Endodermal cell (in vitro differentiated cells): Measurements from ENCODE around the gene TCFL5. TPM values are rescaled to one million over a fixed set of nuclear protein-coding genes. Genes with fewer than 3 reads are reported as not detected.

Experiments used
- DNase-seq: peaks from one replicate; pipeline ENCODE4 v3.0.0-alpha.2; 2017
- H3K27ac ChIP-seq: 2 replicates; pipeline ENCODE4 v1.5.1; 2013; ENCODE audit warnings: mild to moderate bottlenecking, low read depth, low read length, moderate library complexity
- H3K27me3 ChIP-seq: 2 replicates; pipeline ENCODE4 v1.6.1; 2013; ENCODE audit warnings: mild to moderate bottlenecking, low read length, moderate library complexity; ENCODE audit not compliant: insufficient read depth, control insufficient read depth, poor library complexity, severe bottlenecking
- H3K36me3 ChIP-seq: 2 replicates; pipeline ENCODE4 v1.7.0; 2013; ENCODE audit warnings: mild to moderate bottlenecking, low read length, moderate library complexity; ENCODE audit not compliant: control insufficient read depth, insufficient read depth
- H3K4me1 ChIP-seq: one replicate; pipeline ENCODE4 v1.7.0; 2013; ENCODE audit warnings: low read length; ENCODE audit not compliant: control insufficient read depth, insufficient read depth
- H3K4me3 ChIP-seq: 2 replicates; pipeline ENCODE4 v1.5.1; 2013; ENCODE audit warnings: mild to moderate bottlenecking, low read length, moderate library complexity
- H3K9ac ChIP-seq: 2 replicates; pipeline ENCODE4 v1.6.1; 2013; ENCODE audit warnings: mild to moderate bottlenecking, low read length, moderate library complexity; ENCODE audit not compliant: poor library complexity, severe bottlenecking; ENCODE audit errors: extremely low read depth
- H3K9me3 ChIP-seq: 2 replicates; pipeline ENCODE4 v1.6.1; 2013; ENCODE audit warnings: mild to moderate bottlenecking, low read length, moderate library complexity; ENCODE audit not compliant: control insufficient read depth
- H3K27ac Mint-ChIP-seq: 2 replicates; pipeline ENCODE4 v1.8.0; 2020; ENCODE audit warnings: mixed read lengths
- H3K27me3 Mint-ChIP-seq: 2 replicates; pipeline ENCODE4 v1.8.0; 2021; ENCODE audit warnings: mild to moderate bottlenecking, mixed read lengths; ENCODE audit not compliant: insufficient read depth
- H3K36me3 Mint-ChIP-seq: 2 replicates; pipeline ENCODE4 v1.8.0; 2020; ENCODE audit warnings: low read depth, mixed read lengths
- H3K4me1 Mint-ChIP-seq: 2 replicates; pipeline ENCODE4 v1.8.0; 2020; ENCODE audit warnings: mixed read lengths
- H3K4me3 Mint-ChIP-seq: 2 replicates; pipeline ENCODE4 v1.8.0; 2020; ENCODE audit warnings: mild to moderate bottlenecking, moderate library complexity, mixed read lengths
- H3K9me3 Mint-ChIP-seq: 2 replicates; pipeline ENCODE4 v1.8.0; 2020; ENCODE audit warnings: mild to moderate bottlenecking, mixed read lengths
- WGBS, 2 experiments: methylation state at CpG; one replicate each; pipeline versions ENCODE4 v1.1.5 to v1.1.7; 2013; ENCODE audit warnings: missing lambda C conversion rate in 2 of 2, mixed read lengths in 1 of 2; ENCODE audit not compliant: insufficient coverage in 1 of 2, insufficient read length in 1 of 2; 5-methylcytosine and 5-hydroxymethylcytosine counted together
- total RNA-seq, 2 donors: library from RNA; stranded (reverse); fragmentation: NEBNext Ultra II Directional in 1 of 2; extraction: Animal tissue kit (Norgen Biotek cat#: 25700) in 1 of 2; gene quantifications; 2 replicates in 1 of 2; 3 replicates in 1 of 2; pipeline ENCODE4 v1.2.1, GENCODE V29; 2021
- TF ChIP-seq, protein P1 (sequence below): fragments of 200-600 bp; sonication (generic); conservative IDR thresholded peaks from 2 replicates; pipeline ENCODE4 v1.5.0; 2021; ENCODE audit warnings: antibody characterized with exemption, mild to moderate bottlenecking

The TCFL5 gene
- total RNA-seq, 2 donors from 2014 or later: 15.8 to 17.4 TPM

GRCh38 chr20:62858058-62858830, 3.4 kb downstream of the TCFL5 start:
- 93 to 98% methylated on average over 9 to 17 of the region's 23 CpGs for WGBS, 2 experiments
- Mint-ChIP-seq H3K27ac (no peak overlapping the region), H3K9me3 (peaks cover 4% of the 10 kb centered on the region), H3K4me1 (peaks cover 7% of the 10 kb centered on the region), H3K27me3 (peaks cover 8% of the 10 kb centered on the region), H3K4me3 (no peak overlapping the region), H3K36me3 (peaks cover 30% of the 10 kb centered on the region)
- no peak for DNase-seq
- Histone ChIP-seq H3K9ac (no peak overlapping the region), H3K4me1 (no peaks in the 10 kb centered on the region), H3K4me3 (no peak overlapping the region), H3K27me3 (no peaks in the 10 kb centered on the region), H3K27ac (no peak overlapping the region), H3K36me3 (peaks cover 33% of the 10 kb centered on the region), H3K9me3 (no peaks in the 10 kb centered on the region)
- TF ChIP-seq, protein P1, sequence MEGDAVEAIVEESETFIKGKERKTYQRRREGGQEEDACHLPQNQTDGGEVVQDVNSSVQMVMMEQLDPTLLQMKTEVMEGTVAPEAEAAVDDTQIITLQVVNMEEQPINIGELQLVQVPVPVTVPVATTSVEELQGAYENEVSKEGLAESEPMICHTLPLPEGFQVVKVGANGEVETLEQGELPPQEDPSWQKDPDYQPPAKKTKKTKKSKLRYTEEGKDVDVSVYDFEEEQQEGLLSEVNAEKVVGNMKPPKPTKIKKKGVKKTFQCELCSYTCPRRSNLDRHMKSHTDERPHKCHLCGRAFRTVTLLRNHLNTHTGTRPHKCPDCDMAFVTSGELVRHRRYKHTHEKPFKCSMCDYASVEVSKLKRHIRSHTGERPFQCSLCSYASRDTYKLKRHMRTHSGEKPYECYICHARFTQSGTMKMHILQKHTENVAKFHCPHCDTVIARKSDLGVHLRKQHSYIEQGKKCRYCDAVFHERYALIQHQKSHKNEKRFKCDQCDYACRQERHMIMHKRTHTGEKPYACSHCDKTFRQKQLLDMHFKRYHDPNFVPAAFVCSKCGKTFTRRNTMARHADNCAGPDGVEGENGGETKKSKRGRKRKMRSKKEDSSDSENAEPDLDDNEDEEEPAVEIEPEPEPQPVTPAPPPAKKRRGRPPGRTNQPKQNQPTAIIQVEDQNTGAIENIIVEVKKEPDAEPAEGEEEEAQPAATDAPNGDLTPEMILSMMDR: no peak

DNA sequence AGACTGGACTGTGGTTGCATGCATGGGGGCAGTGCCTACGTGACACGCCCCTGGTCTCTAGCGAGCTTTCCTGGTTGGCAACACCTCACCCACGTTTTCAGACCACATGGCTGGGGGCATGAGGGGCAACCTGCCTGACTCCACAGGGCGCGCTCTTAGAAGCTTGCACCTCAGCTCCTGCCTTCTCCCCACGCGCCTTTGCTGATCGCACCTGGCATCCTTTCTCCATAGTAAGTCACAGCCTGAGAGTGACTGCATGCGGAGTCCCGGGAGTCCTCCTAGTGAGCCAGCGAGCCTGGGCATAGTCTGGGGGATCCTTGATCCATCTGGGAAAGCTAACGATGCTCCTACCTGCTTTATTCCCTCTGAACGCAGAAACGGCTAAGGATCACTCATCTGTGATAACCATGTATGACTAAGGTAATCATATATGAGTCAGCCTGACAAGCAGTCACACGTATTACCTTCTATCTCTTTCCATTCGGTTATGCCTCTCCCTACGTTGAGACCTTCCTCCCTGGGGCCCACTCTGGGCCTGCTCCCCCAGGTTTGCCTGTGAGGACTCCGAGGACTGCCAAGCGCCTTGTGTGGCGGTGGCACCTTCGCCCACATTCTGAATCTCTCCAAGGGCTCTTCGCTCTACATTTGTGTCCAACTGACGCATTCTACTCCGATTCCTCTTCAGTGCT, 4.5 kb downstream of the TCFL5 start:
- WGBS, 2 experiments: 95 to 98% methylated on average over 24 to 25 of the region's 25 CpGs
- Histone ChIP-seq H3K36me3 (peaks cover 41% of the 10 kb centered on the region), H3K9ac (no peak overlapping the region), H3K27me3 (no peaks in the 10 kb centered on the region), H3K4me1 (no peaks in the 10 kb centered on the region), H3K9me3 (no peaks in the 10 kb centered on the region), H3K4me3 (no peak overlapping the region), H3K27ac (no peak overlapping the region)
- Mint-ChIP-seq H3K27ac (no peak overlapping the region), H3K9me3 (no peaks in the 10 kb centered on the region), H3K27me3 (peaks cover 6% of the 10 kb centered on the region), H3K4me1 (peaks cover 7% of the 10 kb centered on the region), H3K36me3 (peaks cover 36% of the 10 kb centered on the region), H3K4me3 (no peak overlapping the region)
- TF ChIP-seq, protein P1: no peak
- no peak for DNase-seq

DNA sequence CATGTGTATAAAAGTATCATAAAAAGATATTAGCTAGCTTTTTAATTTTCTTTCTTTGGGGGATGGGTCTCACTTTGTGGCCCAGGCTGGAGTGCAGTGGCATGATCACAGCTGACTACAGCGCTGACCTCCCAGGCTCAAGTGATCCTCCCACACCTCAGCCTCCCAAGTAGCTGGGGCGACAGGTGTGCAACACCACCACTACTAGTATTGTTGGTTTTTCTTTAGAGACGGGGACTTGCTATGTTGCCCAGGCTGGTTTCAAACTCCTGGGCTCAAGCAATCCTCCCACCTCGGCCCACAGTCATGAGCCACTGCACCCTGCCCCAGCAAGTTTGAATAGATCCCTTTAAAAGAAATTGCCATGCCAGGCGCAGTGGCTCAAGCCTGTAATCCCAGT, 6.5 kb downstream of the TCFL5 start:
- Mint-ChIP-seq H3K27me3 (peaks cover 1% of the 10 kb centered on the region), H3K27ac (no peak overlapping the region), H3K4me1 (peaks cover 4% of the 10 kb centered on the region), H3K9me3 (no peaks in the 10 kb centered on the region), H3K4me3 (no peak overlapping the region), H3K36me3 (peaks cover 39% of the 10 kb centered on the region)
- Histone ChIP-seq H3K27ac (no peak overlapping the region), H3K36me3 (peaks cover 53% of the 10 kb centered on the region), H3K4me3 (no peak overlapping the region), H3K9ac (no peak overlapping the region), H3K27me3 (no peaks in the 10 kb centered on the region), H3K9me3 (no peaks in the 10 kb centered on the region), H3K4me1 (no peaks in the 10 kb centered on the region)
- 94 to 96% methylated on average over 5 of the region's 5 CpGs for WGBS, 2 experiments
- TF ChIP-seq, protein P1: no peak
- no peak for DNase-seq
